WTC11 (cell line): Measurements from ENCODE around the gene GPR153. TPM values are rescaled to one million over a fixed set of nuclear protein-coding genes. Genes with fewer than 3 reads are reported as not detected.
A peak's percentile ranks its signal among the peaks of the same experiment; 100 is the strongest.

Experiments
- ATAC-seq: fragments of 200-7000 bp; cut with Tn5 transposase; 2 replicates; pipeline ENCODE4 v1.10.0; 2021; ENCODE audit warnings: mild to moderate bottlenecking, moderate library complexity
- CTCF ChIA-PET: fragments of 300-600 bp; sonication (Branson Sonifier 250); formaldehyde crosslinking; loops from one replicate; lab custom pipeline; 2021; ENCODE audit warnings: antibody characterized with exemption; lab: Charles Lee
- POLR2A ChIA-PET: fragments of 350-600 bp; sonication (Branson Sonifier 250); formaldehyde crosslinking; loops from one replicate; lab custom pipeline; 2021; ENCODE audit warnings: antibody characterized with exemption; lab: Charles Lee
- DNase-seq: peaks from one replicate; pipeline ENCODE4 v3.0.0; 2021; ENCODE audit warnings: low spot score
- H3K27ac Mint-ChIP-seq: 2 replicates; pipeline ENCODE4 v1.8.0; 2021; ENCODE audit warnings: mixed read lengths
- H3K27me3 Mint-ChIP-seq: 2 replicates; pipeline ENCODE4 v1.8.0; 2021; ENCODE audit warnings: low read depth, mild to moderate bottlenecking, moderate library complexity, mixed read lengths
- H3K36me3 Mint-ChIP-seq: 2 replicates; pipeline ENCODE4 v1.8.0; 2021; ENCODE audit warnings: mixed read lengths
- H3K4me1 Mint-ChIP-seq: 2 replicates; pipeline ENCODE4 v1.8.0; 2022; ENCODE audit warnings: mixed read lengths
- H3K4me3 Mint-ChIP-seq: 2 replicates; pipeline ENCODE4 v1.8.0; 2021; ENCODE audit warnings: mild to moderate bottlenecking, moderate library complexity, mixed read lengths
- H3K9me3 Mint-ChIP-seq: 2 replicates; pipeline ENCODE4 v1.8.0; 2021; ENCODE audit warnings: mixed read lengths
- AFF4 ChIP-seq: sonication (generic); formaldehyde crosslinking; IDR thresholded peaks from 2 replicates; pipeline ENCODE4 v1.8.1; 2023; ENCODE audit warnings: mild to moderate bottlenecking, missing genetic modification reagents, borderline replicate concordance
- CREB1 ChIP-seq: sonication (generic); formaldehyde crosslinking; IDR thresholded peaks from 2 replicates; pipeline ENCODE4 v1.8.0; 2023; ENCODE audit warnings: mild to moderate bottlenecking, missing genetic modification reagents
- CTCF ChIP-seq: fragments of 200-600 bp; IDR thresholded peaks from 2 replicates; pipeline ENCODE4 v1.8.0; 2022; ENCODE audit warnings: antibody characterized with exemption
- E2F1 ChIP-seq: sonication (generic); formaldehyde crosslinking; IDR thresholded peaks from 2 replicates; pipeline ENCODE4 v1.8.0; 2022; ENCODE audit warnings: mild to moderate bottlenecking, missing genetic modification reagents
- ESRRA ChIP-seq: sonication (generic); formaldehyde crosslinking; IDR thresholded peaks from 2 replicates; pipeline ENCODE4 v1.8.1; 2022; ENCODE audit warnings: mild to moderate bottlenecking, missing genetic modification reagents, borderline replicate concordance
- FOXP1 ChIP-seq: sonication (generic); formaldehyde crosslinking; IDR thresholded peaks from 2 replicates; pipeline ENCODE4 v1.8.0; 2022; ENCODE audit warnings: missing genetic modification reagents, mild to moderate bottlenecking, moderate library complexity, borderline replicate concordance
- JAZF1 ChIP-seq: fragments of 250-450 bp; sonication (Bioruptor Pico); IDR thresholded peaks from 2 replicates; pipeline ENCODE4 v1.9.0; 2021; ENCODE audit warnings: moderate library complexity, mild to moderate bottlenecking, inconsistent platforms
- KAT7 ChIP-seq: sonication (generic); formaldehyde crosslinking; IDR thresholded peaks from 2 replicates; pipeline ENCODE4 v1.8.1; 2023; ENCODE audit warnings: missing genetic modification reagents, mild to moderate bottlenecking, borderline replicate concordance
- NR2C2 ChIP-seq: sonication (generic); formaldehyde crosslinking; IDR thresholded peaks from 2 replicates; pipeline ENCODE4 v1.8.0; 2022; ENCODE audit warnings: mild to moderate bottlenecking, missing genetic modification reagents
- RORB ChIP-seq: fragments of 250-450 bp; sonication (Bioruptor Pico); IDR thresholded peaks from 2 replicates; pipeline ENCODE4 v1.9.0; 2021; ENCODE audit warnings: mild to moderate bottlenecking
- SP1 ChIP-seq: sonication (generic); formaldehyde crosslinking; conservative IDR thresholded peaks from 2 replicates; pipeline ENCODE4 v1.8.1; 2022; ENCODE audit warnings: missing genetic modification reagents
- ZNF138 ChIP-seq: sonication (generic); formaldehyde crosslinking; conservative IDR thresholded peaks from 2 replicates; pipeline ENCODE4 v1.8.1; 2022; ENCODE audit warnings: mild to moderate bottlenecking, moderate library complexity, missing genetic modification reagents
- total RNA-seq: library from RNA; stranded (reverse); gene quantifications from 3 replicates; pipeline ENCODE4 v1.2.3, GENCODE V29; 2021
- TF ChIP-seq, protein P1 (sequence below): sonication (generic); formaldehyde crosslinking; IDR thresholded peaks from 2 replicates; pipeline ENCODE4 v1.8.1; 2022; ENCODE audit warnings: low read depth, mild to moderate bottlenecking, moderate library complexity, missing genetic modification reagents, borderline replicate concordance
- TF ChIP-seq, protein P2 (sequence below): sonication (generic); formaldehyde crosslinking; IDR thresholded peaks from 2 replicates; pipeline ENCODE4 v1.8.0; 2023; ENCODE audit warnings: missing genetic modification reagents
- TF ChIP-seq, protein P3 (sequence below): sonication (generic); formaldehyde crosslinking; IDR thresholded peaks from 2 replicates; pipeline ENCODE4 v1.8.0; 2023; ENCODE audit warnings: mild to moderate bottlenecking, missing genetic modification reagents
- TF ChIP-seq, protein P4 (sequence below): sonication (generic); formaldehyde crosslinking; IDR thresholded peaks from 2 replicates; pipeline ENCODE4 v1.8.1; 2022; ENCODE audit warnings: mild to moderate bottlenecking, moderate library complexity, missing genetic modification reagents
- TF ChIP-seq, protein P5 (sequence below): sonication (generic); formaldehyde crosslinking; IDR thresholded peaks from 2 replicates; pipeline ENCODE4 v1.8.0; 2022; ENCODE audit warnings: mild to moderate bottlenecking, missing genetic modification reagents
- TF ChIP-seq, protein P6 (sequence below): sonication (generic); formaldehyde crosslinking; IDR thresholded peaks from 2 replicates; pipeline ENCODE4 v1.8.0; 2022; ENCODE audit warnings: mild to moderate bottlenecking, missing genetic modification reagents

The GPR153 gene
- total RNA-seq, 1 experiment from 2014 or later = 13.4 TPM

- H3K9me3 Mint-ChIP-seq = no peaks in the 10 kb centered on the region
- CTCF ChIA-PET = interaction anchor here (0.6 to 10.3 kb wide), 9 partner anchors 9 to 175 kb away, joined by 3 to 489 read pairs (median 4); partner anchors contain the start of genes CHD5, HES3, ICMT and RPL22
- TF ChIP-seq SP1 (CRISPR knock-in tag) (peak; percentile 66), FOXP1 (CRISPR knock-in tag) (peak; percentile 69), ZNF138 (CRISPR knock-in tag) (0 out of 2 replicates have a peak, but pooled peaks have one; percentile 18), KAT7 (no peak; the same call in 1 of the 2 replicates), ESRRA (peak; percentile 67; the same call in 1 of the 2 replicates), CREB1 (CRISPR knock-in tag) (peak; percentile 79; the same call in 1 of the 2 replicates), AFF4 (CRISPR knock-in tag) (no peak), JAZF1 (CRISPR knock-in tag) (no peak), CTCF (peak; percentile 47; the same call in 1 of the 2 replicates), RORB (CRISPR knock-in tag) (no peak), NR2C2 (CRISPR knock-in tag) (peak; percentile 71), E2F1 (peak; percentile 65)
- TF ChIP-seq, protein P1, sequence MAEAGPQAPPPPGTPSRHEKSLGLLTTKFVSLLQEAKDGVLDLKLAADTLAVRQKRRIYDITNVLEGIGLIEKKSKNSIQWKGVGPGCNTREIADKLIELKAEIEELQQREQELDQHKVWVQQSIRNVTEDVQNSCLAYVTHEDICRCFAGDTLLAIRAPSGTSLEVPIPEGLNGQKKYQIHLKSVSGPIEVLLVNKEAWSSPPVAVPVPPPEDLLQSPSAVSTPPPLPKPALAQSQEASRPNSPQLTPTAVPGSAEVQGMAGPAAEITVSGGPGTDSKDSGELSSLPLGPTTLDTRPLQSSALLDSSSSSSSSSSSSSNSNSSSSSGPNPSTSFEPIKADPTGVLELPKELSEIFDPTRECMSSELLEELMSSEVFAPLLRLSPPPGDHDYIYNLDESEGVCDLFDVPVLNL (CRISPR knock-in tag) = 0 out of 2 replicates have a peak, but pooled peaks have one; percentile 36
- TF ChIP-seq, protein P2, sequence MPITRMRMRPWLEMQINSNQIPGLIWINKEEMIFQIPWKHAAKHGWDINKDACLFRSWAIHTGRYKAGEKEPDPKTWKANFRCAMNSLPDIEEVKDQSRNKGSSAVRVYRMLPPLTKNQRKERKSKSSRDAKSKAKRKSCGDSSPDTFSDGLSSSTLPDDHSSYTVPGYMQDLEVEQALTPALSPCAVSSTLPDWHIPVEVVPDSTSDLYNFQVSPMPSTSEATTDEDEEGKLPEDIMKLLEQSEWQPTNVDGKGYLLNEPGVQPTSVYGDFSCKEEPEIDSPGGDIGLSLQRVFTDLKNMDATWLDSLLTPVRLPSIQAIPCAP = no peak
- TF ChIP-seq, protein P3, sequence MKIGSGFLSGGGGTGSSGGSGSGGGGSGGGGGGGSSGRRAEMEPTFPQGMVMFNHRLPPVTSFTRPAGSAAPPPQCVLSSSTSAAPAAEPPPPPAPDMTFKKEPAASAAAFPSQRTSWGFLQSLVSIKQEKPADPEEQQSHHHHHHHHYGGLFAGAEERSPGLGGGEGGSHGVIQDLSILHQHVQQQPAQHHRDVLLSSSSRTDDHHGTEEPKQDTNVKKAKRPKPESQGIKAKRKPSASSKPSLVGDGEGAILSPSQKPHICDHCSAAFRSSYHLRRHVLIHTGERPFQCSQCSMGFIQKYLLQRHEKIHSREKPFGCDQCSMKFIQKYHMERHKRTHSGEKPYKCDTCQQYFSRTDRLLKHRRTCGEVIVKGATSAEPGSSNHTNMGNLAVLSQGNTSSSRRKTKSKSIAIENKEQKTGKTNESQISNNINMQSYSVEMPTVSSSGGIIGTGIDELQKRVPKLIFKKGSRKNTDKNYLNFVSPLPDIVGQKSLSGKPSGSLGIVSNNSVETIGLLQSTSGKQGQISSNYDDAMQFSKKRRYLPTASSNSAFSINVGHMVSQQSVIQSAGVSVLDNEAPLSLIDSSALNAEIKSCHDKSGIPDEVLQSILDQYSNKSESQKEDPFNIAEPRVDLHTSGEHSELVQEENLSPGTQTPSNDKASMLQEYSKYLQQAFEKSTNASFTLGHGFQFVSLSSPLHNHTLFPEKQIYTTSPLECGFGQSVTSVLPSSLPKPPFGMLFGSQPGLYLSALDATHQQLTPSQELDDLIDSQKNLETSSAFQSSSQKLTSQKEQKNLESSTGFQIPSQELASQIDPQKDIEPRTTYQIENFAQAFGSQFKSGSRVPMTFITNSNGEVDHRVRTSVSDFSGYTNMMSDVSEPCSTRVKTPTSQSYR (CRISPR knock-in tag) = 0 out of 2 replicates have a peak, but pooled peaks have one; percentile 60
- TF ChIP-seq, protein P4, sequence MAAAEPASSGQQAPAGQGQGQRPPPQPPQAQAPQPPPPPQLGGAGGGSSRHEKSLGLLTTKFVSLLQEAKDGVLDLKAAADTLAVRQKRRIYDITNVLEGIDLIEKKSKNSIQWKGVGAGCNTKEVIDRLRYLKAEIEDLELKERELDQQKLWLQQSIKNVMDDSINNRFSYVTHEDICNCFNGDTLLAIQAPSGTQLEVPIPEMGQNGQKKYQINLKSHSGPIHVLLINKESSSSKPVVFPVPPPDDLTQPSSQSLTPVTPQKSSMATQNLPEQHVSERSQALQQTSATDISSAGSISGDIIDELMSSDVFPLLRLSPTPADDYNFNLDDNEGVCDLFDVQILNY = 0 out of 2 replicates have a peak, but pooled peaks have one; percentile 8
- TF ChIP-seq, protein P5, sequence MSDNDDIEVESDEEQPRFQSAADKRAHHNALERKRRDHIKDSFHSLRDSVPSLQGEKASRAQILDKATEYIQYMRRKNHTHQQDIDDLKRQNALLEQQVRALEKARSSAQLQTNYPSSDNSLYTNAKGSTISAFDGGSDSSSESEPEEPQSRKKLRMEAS (CRISPR knock-in tag) = peak; percentile 86
- TF ChIP-seq, protein P6, sequence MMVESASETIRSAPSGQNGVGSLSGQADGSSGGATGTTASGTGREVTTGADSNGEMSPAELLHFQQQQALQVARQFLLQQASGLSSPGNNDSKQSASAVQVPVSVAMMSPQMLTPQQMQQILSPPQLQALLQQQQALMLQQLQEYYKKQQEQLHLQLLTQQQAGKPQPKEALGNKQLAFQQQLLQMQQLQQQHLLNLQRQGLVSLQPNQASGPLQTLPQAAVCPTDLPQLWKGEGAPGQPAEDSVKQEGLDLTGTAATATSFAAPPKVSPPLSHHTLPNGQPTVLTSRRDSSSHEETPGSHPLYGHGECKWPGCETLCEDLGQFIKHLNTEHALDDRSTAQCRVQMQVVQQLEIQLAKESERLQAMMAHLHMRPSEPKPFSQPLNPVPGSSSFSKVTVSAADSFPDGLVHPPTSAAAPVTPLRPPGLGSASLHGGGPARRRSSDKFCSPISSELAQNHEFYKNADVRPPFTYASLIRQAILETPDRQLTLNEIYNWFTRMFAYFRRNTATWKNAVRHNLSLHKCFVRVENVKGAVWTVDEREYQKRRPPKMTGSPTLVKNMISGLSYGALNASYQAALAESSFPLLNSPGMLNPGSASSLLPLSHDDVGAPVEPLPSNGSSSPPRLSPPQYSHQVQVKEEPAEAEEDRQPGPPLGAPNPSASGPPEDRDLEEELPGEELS (CRISPR knock-in tag) = peak; percentile 57; the same call in 1 of the 2 replicates
Measured at GRCh38 chr1:6208723-6209660, 51.9 kb downstream of the GPR153 start.

More at GRCh38 chr1:6208723-6209660, 51.9 kb downstream of the GPR153 start:
- peak; percentile 5 for ATAC-seq
- Mint-ChIP-seq H3K4me3 (peak overlapping the region; percentile 62), H3K36me3 (no peaks in the 10 kb centered on the region), H3K4me1 (peaks cover 21% of the 10 kb centered on the region), H3K27ac (no peak overlapping the region), H3K27me3 (peaks cover 29% of the 10 kb centered on the region)
- POLR2A ChIA-PET = interaction anchor here (1.4 kb wide), 1 partner anchor 26 kb away, joined by 4 read pairs; the partner anchor contains the start of gene ICMT
- peak; percentile 47 for DNase-seq
